HepG2 (cell line): Measurements from ENCODE around the gene CAMK1D. TPM values are rescaled to one million over a fixed set of nuclear protein-coding genes. Genes with fewer than 3 reads are reported as not detected.

ENCODE experiments used
- GATAD1 ChIP-seq: IDR thresholded peaks from 2 replicates; pipeline ENCODE4 v1.6.1; 2016; ENCODE audit warnings: missing genetic modification reagents, missing compliant biosample characterization
- HHEX ChIP-seq: IDR thresholded peaks from 2 replicates; pipeline ENCODE4 v1.6.1; 2016; ENCODE audit warnings: control low read depth
- KDM6A ChIP-seq: IDR thresholded peaks from 2 replicates; pipeline ENCODE4 v1.6.1; 2016; ENCODE audit warnings: low read depth
- NAIF1 ChIP-seq: sonication (generic); formaldehyde crosslinking; IDR thresholded peaks from 2 replicates; pipeline ENCODE4 v1.5.0; 2020; ENCODE audit warnings: mild to moderate bottlenecking, missing genetic modification reagents, borderline replicate concordance
- NFIB ChIP-seq: sonication (generic); formaldehyde crosslinking; IDR thresholded peaks from 2 replicates; pipeline ENCODE4 v1.9.0; 2021; ENCODE audit warnings: missing genetic modification reagents, mild to moderate bottlenecking, borderline replicate concordance
- RFXANK ChIP-seq: IDR thresholded peaks from 2 replicates; pipeline ENCODE4 v1.6.1; 2016
- ZNF230 ChIP-seq: sonication (generic); formaldehyde crosslinking; IDR thresholded peaks from 2 replicates; pipeline ENCODE4 v1.4.0; 2020; ENCODE audit warnings: mild to moderate bottlenecking, missing genetic modification reagents
- ZNF646 ChIP-seq: sonication (generic); formaldehyde crosslinking; IDR thresholded peaks from 2 replicates; pipeline ENCODE4 v1.9.0; 2021; ENCODE audit warnings: mild to moderate bottlenecking, missing genetic modification reagents
- ZNF720 ChIP-seq: sonication (generic); formaldehyde crosslinking; IDR thresholded peaks from 2 replicates; pipeline ENCODE4 v1.4.0; 2020; ENCODE audit warnings: missing genetic modification reagents
- ZNF782 ChIP-seq: sonication (generic); formaldehyde crosslinking; IDR thresholded peaks from 2 replicates; pipeline ENCODE4 v1.4.0; 2020; ENCODE audit warnings: missing genetic modification reagents, mild to moderate bottlenecking, borderline replicate concordance
- polyA plus RNA-seq, 8 experiments: library from polyadenylated mRNA; depleted of rRNA in 3 of 8; stranded (reverse) in 7 of 8; unstranded in 1 of 8; fragments of >200 nt; fragmentation: Illumina TruSeq in 4 of 8; extraction: Trizol in 4 of 8; gene quantifications; 2 replicates each; pipeline versions ENCODE4 v1.2.1 to v1.2.3, GENCODE V29; 2011 to 2016; ENCODE audit warnings: low read depth in 4 of 8, missing spikeins in 1 of 8, mixed read lengths in 1 of 8; ENCODE audit not compliant: insufficient read depth in 1 of 8
- total RNA-seq, 5 experiments: library from RNA; depleted of rRNA; stranded (reverse); fragments of >200 nt; fragmentation: Illumina TruSeq; extraction: Trizol; gene quantifications; 2 replicates each; pipeline ENCODE4 v1.2.3, GENCODE V29; 2016; ENCODE audit warnings: low read depth in 1 of 5
- TF ChIP-seq, protein P1 (sequence below): fragments of 450-650 bp; IDR thresholded peaks from 2 replicates; pipeline ENCODE4 v1.6.1; 2017; ENCODE audit warnings: mild to moderate bottlenecking

CAMK1D gene
- total and polyA plus RNA-seq, 2 of the 13 experiments (the other 11 are each of a cell fraction or from before 2014, with no cell fraction given) = under 0.01 TPM; not detected in 1

- TF ChIP-seq ZNF646 (CRISPR knock-in tag) (no peak), RFXANK (CRISPR knock-in tag) (no peak), NAIF1 (no peak), ZNF230 (no peak), ZNF782 (CRISPR knock-in tag) (no peak), KDM6A (CRISPR knock-in tag) (no peak), GATAD1 (CRISPR knock-in tag) (no peak), HHEX (CRISPR knock-in tag) (no peak), ZNF720 (CRISPR knock-in tag) (no peak), NFIB (no peak)
- TF ChIP-seq, protein P1, sequence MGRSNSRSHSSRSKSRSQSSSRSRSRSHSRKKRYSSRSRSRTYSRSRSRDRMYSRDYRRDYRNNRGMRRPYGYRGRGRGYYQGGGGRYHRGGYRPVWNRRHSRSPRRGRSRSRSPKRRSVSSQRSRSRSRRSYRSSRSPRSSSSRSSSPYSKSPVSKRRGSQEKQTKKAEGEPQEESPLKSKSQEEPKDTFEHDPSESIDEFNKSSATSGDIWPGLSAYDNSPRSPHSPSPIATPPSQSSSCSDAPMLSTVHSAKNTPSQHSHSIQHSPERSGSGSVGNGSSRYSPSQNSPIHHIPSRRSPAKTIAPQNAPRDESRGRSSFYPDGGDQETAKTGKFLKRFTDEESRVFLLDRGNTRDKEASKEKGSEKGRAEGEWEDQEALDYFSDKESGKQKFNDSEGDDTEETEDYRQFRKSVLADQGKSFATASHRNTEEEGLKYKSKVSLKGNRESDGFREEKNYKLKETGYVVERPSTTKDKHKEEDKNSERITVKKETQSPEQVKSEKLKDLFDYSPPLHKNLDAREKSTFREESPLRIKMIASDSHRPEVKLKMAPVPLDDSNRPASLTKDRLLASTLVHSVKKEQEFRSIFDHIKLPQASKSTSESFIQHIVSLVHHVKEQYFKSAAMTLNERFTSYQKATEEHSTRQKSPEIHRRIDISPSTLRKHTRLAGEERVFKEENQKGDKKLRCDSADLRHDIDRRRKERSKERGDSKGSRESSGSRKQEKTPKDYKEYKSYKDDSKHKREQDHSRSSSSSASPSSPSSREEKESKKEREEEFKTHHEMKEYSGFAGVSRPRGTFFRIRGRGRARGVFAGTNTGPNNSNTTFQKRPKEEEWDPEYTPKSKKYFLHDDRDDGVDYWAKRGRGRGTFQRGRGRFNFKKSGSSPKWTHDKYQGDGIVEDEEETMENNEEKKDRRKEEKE = no peak
- TF ChIP-seq, all 625 proteins: peak for 0
These were observed 77.9 kb downstream of the CAMK1D start (continued) for GRCh38 chr10:12427276-12427675.
